ENCODE results near the gene BMP5. TPM values are rescaled to one million over a fixed set of nuclear protein-coding genes. Genes with fewer than 3 reads are reported as not detected.
A peak's percentile ranks its signal among the peaks of the same experiment; 100 is the strongest.

The BMP5 gene
- total RNA-seq, 2 donors from 2014 or later, result 0.99 to 1.6 TPM

DNA sequence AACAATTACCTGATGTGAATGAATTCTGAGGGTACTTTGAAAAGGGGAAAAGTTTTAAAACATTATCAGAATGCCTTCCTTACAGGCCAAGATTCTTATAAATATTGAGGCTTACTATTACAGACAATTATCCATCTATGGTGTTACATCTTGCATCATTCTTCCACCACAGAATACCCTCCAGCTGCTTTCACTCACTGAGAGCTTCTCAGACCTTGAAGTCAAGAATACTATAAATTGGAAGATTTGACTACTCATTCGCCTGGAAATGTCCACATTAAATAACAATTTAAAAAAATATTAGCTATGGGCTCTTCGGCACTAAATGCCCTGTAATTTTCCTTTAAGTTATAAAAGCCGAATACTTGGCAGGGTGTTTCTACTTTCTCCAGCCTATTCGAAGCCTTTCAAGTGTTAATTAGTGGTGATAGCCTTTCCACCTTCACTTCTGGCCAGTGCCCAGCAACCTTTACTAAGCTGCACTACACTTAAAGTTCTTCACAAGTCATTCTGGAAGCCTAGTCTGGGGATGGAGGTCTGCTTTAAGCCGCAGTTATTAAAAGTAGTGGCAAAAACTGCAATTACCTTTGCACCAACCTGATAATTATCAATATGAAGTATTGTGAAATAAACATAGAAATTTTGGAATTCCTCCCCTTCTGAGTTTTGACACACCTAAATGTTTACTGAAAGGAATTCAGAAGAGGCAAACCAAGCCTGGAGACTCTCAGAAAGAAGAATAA, 100.9 kb downstream of the BMP5 start:
- DNase-seq (no peak), ATAC-seq (no peak)
- no peaks in the 10 kb centered on the region for H3K27me3 ChIP-seq
- no peaks in the 10 kb centered on the region for H3K36me3 ChIP-seq (replicated peaks in 1 of 2; ENCODE audit: insufficient read depth in 1 of 2, low read depth in 2 of 2)
- H3K4me1 ChIP-seq, result no peaks in the 10 kb centered on the region
- TF ChIP-seq, protein P1, sequence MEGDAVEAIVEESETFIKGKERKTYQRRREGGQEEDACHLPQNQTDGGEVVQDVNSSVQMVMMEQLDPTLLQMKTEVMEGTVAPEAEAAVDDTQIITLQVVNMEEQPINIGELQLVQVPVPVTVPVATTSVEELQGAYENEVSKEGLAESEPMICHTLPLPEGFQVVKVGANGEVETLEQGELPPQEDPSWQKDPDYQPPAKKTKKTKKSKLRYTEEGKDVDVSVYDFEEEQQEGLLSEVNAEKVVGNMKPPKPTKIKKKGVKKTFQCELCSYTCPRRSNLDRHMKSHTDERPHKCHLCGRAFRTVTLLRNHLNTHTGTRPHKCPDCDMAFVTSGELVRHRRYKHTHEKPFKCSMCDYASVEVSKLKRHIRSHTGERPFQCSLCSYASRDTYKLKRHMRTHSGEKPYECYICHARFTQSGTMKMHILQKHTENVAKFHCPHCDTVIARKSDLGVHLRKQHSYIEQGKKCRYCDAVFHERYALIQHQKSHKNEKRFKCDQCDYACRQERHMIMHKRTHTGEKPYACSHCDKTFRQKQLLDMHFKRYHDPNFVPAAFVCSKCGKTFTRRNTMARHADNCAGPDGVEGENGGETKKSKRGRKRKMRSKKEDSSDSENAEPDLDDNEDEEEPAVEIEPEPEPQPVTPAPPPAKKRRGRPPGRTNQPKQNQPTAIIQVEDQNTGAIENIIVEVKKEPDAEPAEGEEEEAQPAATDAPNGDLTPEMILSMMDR (IDR thresholded peaks at IDR 0.05), result no peak
- no peak for TF ChIP-seq POLR2A (IDR thresholded peaks at IDR 0.05)
- no peaks in the 10 kb centered on the region for H3K9me3 ChIP-seq
- H3K4me3 ChIP-seq, result no peak overlapping the region
- intact Hi-C loops (cut with DNase I), result no loop called here
- H3K27ac ChIP-seq, result no peak overlapping the region
- WGBS, 2 donors, result 72 to 75% methylated on average over 5 of the region's 5 CpGs

- Histone ChIP-seq H3K27me3 (no peaks in the 10 kb centered on the region), H3K36me3 (replicated peaks in 1 of 2; ENCODE audit: insufficient read depth in 1 of 2, low read depth in 2 of 2) (no peaks in the 10 kb centered on the region), H3K4me3 (no peak overlapping the region), H3K4me1 (no peaks in the 10 kb centered on the region), H3K27ac (no peak overlapping the region), H3K9me3 (no peaks in the 10 kb centered on the region)
- DNase-seq (no peak), ATAC-seq (no peak)
- intact Hi-C loops (cut with DNase I), result no loop called here
- 83 to 86% methylated on average over 9 of the region's 9 CpGs for WGBS, 2 donors
- no peak for TF ChIP-seq POLR2A (IDR thresholded peaks at IDR 0.05)
- TF ChIP-seq, protein P1 (IDR thresholded peaks at IDR 0.05), result no peak
Measured at GRCh38 chr6:55773620-55774216, 101.7 kb downstream of the BMP5 start.

- H3K4me1 ChIP-seq, result no peaks in the 10 kb centered on the region
- TF ChIP-seq POLR2A (IDR thresholded peaks at IDR 0.05), result no peak
- TF ChIP-seq, protein P1 (IDR thresholded peaks at IDR 0.05), result no peak
- H3K4me3 ChIP-seq, result peak overlapping the region in 1 of 2 donors; percentile 12
- H3K27me3 ChIP-seq, result no peaks in the 10 kb centered on the region
- no peak overlapping the region for H3K27ac ChIP-seq
- no peak for DNase-seq
- no peak for ATAC-seq
- intact Hi-C loops (cut with DNase I), result no loop called here
- 36 to 50% methylated on average over 3 of the region's 3 CpGs for WGBS, 2 donors
- H3K36me3 ChIP-seq (replicated peaks in 1 of 2; ENCODE audit: insufficient read depth in 1 of 2, low read depth in 2 of 2), result no peaks in the 10 kb centered on the region
- H3K9me3 ChIP-seq, result no peaks in the 10 kb centered on the region
Measured at GRCh38 chr6:55772730-55773129, 102.7 kb downstream of the BMP5 start.

GRCh38 chr6:55759536-55759935, 115.9 kb downstream of the BMP5 start:
- H3K9me3 ChIP-seq, result no peaks in the 10 kb centered on the region
- 79% methylated on average over 1 of the region's 1 CpG for WGBS, 2 donors
- DNase-seq, result no peak
- ATAC-seq, result no peak
- H3K27ac ChIP-seq, result no peak overlapping the region
- no peaks in the 10 kb centered on the region for H3K27me3 ChIP-seq
- intact Hi-C loops (cut with DNase I), result no loop called here
- H3K36me3 ChIP-seq (replicated peaks in 1 of 2; ENCODE audit: insufficient read depth in 1 of 2, low read depth in 2 of 2), result no peaks in the 10 kb centered on the region
- no peaks in the 10 kb centered on the region for H3K4me1 ChIP-seq
- no peak for TF ChIP-seq POLR2A (IDR thresholded peaks at IDR 0.05)
- TF ChIP-seq, protein P1 (IDR thresholded peaks at IDR 0.05), result no peak
- no peak overlapping the region for H3K4me3 ChIP-seq
